Measurements from ENCODE around the gene DACT1.

Gene DACT1

GRCh38 chr14:58663494-58664111 is 25.8 kb downstream of the DACT1 start:
- DNase-seq = peak in 1 of 10 donors; percentile 42
- intact Hi-C loops (cut with DNase I) = no loop called here

DNA sequence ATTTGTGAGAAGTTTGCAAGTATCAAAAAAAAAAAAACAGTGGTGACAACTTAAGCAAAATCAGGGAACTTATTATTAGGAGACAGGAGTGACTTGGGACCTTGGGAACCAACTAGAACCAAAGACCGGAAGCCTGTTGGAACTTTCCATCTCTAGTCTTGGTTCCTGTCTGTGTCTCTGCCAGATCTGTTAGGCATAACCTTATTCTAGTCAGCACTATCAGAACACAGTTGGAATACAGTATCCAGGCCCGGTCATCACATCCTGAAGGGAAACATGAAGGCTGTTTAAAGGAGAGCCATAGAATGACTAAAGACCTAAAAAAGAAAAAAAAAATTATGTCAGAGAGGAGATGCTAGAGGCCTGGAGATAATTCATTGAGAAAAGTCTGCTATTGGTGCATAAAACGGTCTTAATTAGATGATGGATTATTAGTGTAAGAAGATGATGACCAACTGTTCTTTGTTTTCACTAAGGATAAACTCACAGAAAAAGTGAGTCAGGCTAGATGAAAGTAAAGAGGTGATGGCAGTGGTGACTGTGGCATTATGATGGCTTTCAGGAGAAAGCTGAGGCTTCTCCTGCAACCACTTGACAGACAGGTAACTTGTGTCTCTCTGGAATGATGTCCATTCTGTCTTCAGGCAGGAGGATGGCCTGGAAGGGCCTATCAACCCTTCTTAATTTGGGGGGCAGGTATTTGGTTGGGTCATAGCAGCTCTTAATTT is 28.2 kb downstream of the DACT1 start:
- intact Hi-C loops (cut with DNase I) = no loop called here
- no peak for DNase-seq

DNA sequence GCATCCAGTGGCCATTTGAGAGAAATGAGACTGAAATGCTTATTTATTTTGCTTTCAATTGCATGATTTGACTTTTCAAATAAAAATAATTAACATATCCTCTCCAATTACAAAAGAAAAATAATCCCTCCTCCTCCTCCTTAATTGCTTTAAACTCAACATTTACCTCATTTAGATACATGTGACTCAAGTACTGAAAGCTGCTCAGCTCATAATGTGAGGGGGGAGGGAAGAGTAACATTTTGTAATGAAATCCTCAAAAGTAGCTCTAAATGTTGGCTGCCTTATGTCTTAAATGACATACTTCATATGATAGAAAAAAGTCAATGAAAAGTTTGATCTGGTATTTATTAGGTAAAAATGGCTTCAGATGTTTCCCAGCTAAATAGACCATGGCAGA is 29.0 kb downstream of the DACT1 start:
- no peak for DNase-seq
- intact Hi-C loops (cut with DNase I) = no loop called here

DNA sequence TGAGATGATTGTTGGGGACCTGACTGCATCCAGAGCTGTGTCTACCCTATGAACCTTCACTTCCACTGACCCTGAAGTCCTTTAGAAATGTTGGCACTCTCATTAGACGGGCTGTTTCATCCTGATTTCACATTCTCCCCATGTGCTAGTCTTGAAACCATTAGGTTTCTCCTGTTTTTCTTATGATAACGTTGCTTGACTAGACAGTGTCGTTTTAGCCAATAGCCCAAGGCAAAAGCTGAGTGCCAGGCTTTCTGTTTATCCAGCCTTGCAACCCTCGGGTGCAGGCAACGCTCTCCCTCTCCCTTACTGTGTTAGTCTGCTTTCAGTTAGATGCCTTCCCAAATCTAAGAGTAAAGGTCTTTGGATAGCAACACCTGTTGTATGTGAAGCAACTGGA is 30.1 kb downstream of the DACT1 start:
- no peak for DNase-seq
- intact Hi-C loops (cut with DNase I) = no loop called here

DNA sequence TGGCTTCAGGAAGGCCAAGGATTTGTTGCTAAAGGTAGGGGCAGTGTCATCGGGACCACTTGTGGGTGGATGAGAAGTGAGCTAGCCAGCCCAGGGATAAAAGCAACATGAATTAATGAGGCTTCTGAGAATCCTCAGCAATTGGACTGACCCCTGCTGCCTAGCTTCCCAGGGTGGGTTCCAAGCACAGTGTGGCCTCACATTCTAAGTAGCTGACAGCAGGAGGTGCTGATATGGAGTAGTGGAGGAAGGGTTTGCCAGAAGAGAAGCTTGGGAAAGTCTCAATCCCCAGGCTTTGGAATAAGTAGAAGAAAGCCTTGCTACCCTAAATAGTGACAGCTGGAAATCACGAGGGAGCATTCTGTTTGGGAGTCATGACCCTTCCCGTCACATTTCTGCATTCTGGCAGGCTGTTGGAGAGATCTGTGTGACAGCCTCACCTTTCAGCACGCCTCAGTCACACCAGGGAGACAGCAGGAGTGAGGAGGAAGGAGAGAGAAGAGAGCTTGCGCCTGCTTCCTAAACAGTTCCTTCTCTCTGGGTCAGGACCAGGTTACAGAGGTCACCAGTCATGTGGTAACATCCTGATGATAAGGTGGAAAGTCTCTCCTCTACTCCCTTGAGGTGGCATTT is 31.2 kb downstream of the DACT1 start:
- intact Hi-C loops (cut with DNase I) = no loop called here
- DNase-seq = no peak

DNA sequence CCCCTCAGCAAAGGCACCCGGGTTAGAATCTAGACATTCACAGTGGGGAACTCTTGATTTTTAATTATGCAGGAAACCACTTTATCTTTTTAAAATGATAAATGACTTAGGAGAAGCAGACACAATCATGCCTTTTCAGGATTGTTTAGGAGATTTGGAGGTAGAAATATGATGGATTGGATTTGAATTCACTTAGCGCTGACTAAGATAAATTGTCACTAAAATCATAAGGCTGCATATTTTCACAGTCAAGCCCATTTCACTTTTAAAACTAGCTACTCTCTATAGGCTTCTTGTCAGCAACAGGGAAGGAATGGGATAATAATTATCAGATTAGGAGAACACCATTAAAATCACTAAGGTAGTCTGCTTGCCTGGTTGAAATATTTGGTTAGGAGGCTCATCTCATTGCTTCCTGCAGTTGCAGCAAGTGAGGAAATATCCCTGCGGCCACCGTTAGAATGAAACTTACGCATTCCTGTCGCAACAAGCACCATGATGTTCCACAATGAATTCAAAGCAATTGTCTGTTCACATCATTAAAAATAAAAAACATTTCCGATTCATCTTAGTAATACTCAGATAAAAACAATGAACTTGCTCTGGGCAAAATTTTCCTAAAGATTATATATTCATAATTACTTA is 31.9 kb downstream of the DACT1 start:
- intact Hi-C loops (cut with DNase I) = no loop called here
- no peak for DNase-seq

GRCh38 chr14:58671024-58671423 is 33.3 kb downstream of the DACT1 start:
- no peak for DNase-seq
- intact Hi-C loops (cut with DNase I) = no loop called here

DNA sequence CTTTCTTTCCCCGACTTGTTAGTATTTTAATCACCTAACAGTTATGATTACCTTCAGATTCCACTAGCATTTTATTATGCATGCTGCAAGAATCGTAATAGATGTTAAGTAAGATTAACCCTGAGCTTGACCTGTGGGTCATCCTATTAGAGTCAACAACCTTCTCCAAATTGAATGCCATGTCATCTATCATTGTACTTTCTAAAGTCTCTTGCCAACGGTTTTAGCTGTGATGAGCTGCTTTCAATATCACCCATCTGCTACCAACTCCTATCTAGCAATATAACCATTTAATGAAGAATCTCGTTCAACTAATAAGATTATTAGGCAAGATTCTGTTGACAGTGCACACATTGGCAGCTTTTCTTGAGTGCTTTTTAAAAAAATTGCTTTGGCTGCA is 33.7 kb downstream of the DACT1 start:
- no peak for DNase-seq
- intact Hi-C loops (cut with DNase I) = no loop called here

GRCh38 chr14:58673722-58674121 is 36.0 kb downstream of the DACT1 start:
- no peak for DNase-seq
- intact Hi-C loops (cut with DNase I) = no loop called here

- intact Hi-C loops (cut with DNase I) = no loop called here
- no peak for DNase-seq
Measured at GRCh38 chr14:58677001-58677400, 39.2 kb downstream of the DACT1 start.

GRCh38 chr14:58677517-58677916 is 39.8 kb downstream of the DACT1 start:
- intact Hi-C loops (cut with DNase I) = no loop called here
- no peak for DNase-seq

GRCh38 chr14:58677996-58678395 is 40.2 kb downstream of the DACT1 start:
- DNase-seq = no peak

DNA sequence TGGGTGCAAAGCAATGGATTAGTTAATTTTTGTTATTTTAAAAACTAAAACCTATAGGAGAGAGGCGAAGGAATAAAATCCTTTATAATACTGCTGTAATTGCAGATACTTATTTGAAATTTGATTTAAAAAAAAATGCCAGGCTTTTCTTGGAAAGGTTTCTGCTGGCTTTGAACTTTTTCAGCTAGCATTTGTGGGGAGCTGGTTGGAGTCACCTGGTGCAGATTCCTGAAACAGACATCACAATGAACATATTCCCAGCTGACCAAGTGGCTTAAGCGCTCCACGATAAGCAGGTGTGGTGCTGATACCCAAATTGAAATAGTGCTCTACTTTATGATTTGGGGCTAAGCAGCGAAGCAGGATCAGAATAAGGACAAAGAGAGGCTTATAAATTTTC is 42.9 kb downstream of the DACT1 start:
- intact Hi-C loops (cut with DNase I) = no loop called here
- no peak for DNase-seq

More at GRCh38 chr14:58677996-58678395, 40.2 kb downstream of the DACT1 start:
- intact Hi-C loops (cut with DNase I) = no loop called here

GRCh38 chr14:58687232-58687795 is 49.6 kb downstream of the DACT1 start:
- peak in 1 of 10 donors; percentile 77 for DNase-seq
- intact Hi-C loops (cut with DNase I) = no loop called here

DNA sequence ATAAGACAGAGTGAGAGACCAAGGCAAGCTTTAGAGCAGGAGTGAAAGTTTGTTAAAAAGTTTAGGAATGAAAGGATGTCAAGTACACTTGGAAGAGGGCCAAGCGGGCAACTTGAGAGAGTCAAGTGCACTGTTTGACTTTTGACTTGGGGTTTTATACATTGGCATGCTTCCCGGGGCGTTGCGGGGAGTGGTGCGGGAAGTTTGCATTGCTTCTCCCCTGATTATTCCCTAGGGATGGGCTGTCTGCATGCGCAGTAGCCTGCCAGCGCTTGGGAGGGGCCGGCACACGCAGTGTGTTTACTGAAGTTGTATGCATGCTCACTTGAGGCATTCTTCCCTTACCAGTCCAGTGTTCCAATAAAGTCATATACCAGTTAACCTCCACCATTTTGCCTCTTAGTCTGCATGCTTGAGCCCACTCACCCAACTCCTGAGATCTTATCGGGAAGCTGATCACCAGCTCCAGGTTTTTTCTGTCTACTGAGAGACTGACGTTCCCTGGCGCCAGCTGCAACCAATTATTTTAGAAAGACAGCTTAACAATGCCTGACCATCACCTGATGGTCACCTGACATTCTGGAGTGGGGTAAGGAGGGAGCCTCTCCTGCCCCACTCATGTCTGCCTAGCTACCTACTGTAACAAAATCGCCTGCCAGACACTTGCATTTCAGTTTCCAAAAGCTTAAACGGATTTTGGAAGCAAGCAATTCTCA is 53.2 kb downstream of the DACT1 start:
- intact Hi-C loops (cut with DNase I) = no loop called here
- DNase-seq = no peak

- intact Hi-C loops (cut with DNase I) = no loop called here
- no peak for DNase-seq
Measured at GRCh38 chr14:58693048-58693447, 55.3 kb downstream of the DACT1 start.

DNA sequence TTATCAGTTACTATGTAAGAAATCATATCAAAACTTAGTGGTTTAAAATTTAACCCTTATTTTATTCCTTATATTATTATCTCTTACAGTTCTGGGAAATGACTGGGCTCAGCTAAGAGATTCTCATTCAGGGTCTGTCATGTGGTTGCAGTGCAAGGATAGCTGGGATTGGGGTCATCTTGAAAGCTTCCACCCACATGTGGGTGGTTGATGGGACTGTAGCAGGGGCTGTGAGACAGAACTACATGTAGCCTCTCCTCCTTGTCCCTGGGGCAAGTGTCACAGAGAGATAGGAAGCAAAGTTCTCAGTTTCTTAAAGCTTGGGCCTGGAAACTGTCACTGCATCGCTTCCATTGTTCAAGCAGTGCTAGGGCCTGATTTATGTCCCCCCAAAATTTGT is 57.8 kb downstream of the DACT1 start:
- no peak for DNase-seq
- intact Hi-C loops (cut with DNase I) = no loop called here

- intact Hi-C loops (cut with DNase I) = no loop called here
- no peak for DNase-seq
Measured at GRCh38 chr14:58697266-58697929, 59.6 kb downstream of the DACT1 start.
